Activated effector memory CD4-positive, alpha-beta T cell treated with Interleukin-2 at 50 U/mL for 16 hours (primary cell): ENCODE data around the gene KIF1A.
"Not testable (repeated sequence)": the region's sequence is repeated elsewhere in the genome, so short reads cannot be mapped to it uniquely, and the experiment has no call there.

Experiments used
- DNase-seq: peaks from one replicate; pipeline ENCODE4 v3.0.0-alpha.2; 2020

Gene KIF1A

GRCh38 chr2:240675345-240675744, 144.7 kb downstream of the KIF1A start:
- not testable (repeated sequence) for DNase-seq

DNA sequence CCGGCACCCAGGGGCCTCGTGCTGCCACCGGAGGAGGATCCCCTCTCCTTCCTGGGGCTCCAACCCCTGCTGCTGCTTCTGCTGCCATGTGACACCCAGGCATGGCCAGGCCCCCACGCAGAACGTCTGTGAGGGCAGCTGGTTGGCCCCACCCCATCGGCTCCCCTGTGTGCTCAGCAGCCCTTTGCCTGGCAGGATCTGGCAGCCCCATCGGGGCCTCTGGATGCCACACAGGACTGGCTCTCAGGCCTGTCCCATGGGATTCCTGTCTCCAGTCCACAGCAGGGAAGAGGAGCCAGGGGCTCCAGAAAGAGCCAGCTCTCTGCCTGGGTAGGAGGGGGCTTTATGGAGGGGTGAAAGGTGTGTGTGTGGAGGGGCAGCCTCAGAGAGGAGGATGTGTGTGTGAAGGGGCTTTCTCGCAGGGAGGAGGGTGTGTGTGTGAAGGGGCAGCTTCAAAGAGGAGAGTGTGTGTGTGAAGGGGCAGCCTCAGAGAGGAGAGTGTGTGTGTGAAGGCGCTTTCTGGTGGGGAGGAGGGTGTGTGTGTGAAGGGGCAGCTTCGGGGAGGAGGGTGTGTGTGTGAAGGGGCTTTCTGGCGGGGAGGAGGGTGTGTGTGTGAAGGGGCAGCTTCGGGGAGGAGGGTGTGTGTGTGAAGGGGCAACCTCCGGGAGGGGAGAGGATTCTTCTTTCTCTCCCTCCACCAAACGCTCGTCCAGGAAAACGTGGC, 145.4 kb downstream of the KIF1A start:
- DNase-seq = not testable (repeated sequence)

DNA sequence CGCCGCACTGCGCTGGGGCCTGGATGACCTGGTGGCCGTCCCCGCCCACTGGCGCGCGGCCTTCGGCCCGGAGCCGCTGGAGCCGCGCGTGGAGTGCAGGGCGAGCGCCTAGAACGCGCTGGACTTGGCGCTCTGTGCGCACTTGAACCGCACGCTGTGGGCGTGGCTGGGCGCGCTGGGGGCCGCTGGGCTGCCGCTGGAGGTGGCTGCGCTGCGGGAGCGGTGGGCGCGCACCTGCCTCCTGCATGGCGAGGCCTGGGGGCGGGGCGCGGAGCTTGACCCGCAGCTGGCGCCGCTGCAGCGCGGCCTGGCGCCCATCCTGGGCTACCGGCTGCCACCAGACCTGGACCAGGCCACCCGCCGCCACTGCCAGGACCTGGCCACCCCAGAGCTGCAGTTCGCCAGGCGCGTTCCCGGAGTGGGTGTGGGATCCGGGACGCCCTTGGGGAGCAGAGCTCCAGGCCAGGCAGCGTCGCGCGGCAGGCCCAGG, 147.3 kb downstream of the KIF1A start:
- DNase-seq = no peak

- no peak for DNase-seq
Measured at GRCh38 chr2:240672076-240672700, 147.8 kb downstream of the KIF1A start.

- no peak for DNase-seq
Measured at GRCh38 chr2:240670950-240671349, 149.1 kb downstream of the KIF1A start.

DNA sequence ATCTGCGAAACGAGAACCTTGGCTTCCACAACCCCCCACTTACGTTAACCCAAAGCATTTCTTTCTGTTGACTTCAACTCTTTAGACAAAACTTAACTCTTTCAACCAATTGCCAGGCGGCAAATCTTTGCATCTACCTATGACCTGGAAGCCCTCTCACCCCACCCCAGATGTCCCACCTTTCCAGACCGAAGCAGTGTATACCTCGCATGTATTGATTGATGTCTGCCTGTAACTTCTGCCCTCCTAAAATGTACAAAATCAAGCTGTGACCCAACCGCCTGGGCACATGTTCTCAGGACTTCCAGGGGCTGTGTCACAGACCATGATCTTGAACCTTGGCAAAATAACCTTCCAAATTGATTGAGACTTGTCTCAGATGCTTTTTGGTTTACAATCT, 149.6 kb downstream of the KIF1A start:
- DNase-seq = no peak

DNA sequence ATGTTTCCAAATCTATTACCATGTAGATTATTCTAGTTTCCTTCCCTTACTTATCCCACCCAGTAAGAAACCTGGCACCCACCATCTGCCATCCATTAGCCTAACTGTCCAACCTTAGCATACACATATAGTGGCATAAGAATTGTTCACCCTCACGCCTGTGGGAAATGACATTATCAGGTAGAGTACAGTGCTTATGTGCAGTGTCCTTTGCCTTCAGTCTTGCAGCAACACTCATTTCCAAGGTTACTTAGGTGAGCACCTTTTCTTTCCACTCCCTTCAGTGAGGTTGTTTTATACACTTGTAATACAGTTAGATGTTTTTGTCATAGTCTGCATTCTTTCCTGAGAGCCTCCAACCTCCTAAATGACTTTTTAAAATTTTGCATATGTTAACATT, 155.4 kb downstream of the KIF1A start:
- DNase-seq = no peak
